Keratinocyte (primary cell): ENCODE measurements around the gene TMA7.

ENCODE experiments used
- EZH2 ChIP-seq: IDR thresholded peaks from one replicate; pipeline ENCODE4 v1.6.1; 2012; ENCODE audit warnings: inconsistent platforms, mild to moderate bottlenecking, low read length, moderate library complexity
- TF ChIP-seq, protein P1 (sequence below), 3 experiments: IDR thresholded peaks in 1 of 3; conservative IDR thresholded peaks in 1 of 3; optimal IDR thresholded peaks in 1 of 3; 2 replicates in 2 of 3; 3 replicates in 1 of 3; pipeline versions ENCODE3 to v1.5.1; 2011; ENCODE audit warnings: low read length in 3 of 3, mild to moderate bottlenecking in 3 of 3, moderate library complexity in 2 of 3, control low read depth in 1 of 3, inconsistent platforms in 1 of 3; ENCODE audit not compliant: insufficient read depth in 2 of 3; ENCODE audit errors: extremely low read depth in 1 of 3

DNA sequence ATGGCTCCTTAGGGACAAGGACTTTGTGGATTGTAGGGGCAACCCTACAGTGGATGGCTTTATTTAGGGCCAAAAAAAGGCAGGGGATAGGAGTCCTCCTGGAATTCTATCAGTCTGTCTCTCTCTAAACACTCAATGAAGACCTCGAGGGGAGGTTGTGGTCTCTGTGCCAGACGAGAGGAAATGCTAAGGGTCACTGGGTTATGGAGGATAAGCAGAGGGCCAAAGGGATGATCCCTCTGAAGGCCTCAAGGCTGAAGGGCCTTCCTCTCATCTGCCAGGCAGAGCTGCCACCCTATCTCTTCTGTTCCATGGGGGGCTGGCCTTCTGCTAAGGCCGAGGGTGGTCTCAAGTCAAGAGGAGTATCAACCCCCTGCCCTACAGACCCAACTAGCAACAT lies 37.1 kb upstream of the TMA7 start:
- TF ChIP-seq, protein P1, sequence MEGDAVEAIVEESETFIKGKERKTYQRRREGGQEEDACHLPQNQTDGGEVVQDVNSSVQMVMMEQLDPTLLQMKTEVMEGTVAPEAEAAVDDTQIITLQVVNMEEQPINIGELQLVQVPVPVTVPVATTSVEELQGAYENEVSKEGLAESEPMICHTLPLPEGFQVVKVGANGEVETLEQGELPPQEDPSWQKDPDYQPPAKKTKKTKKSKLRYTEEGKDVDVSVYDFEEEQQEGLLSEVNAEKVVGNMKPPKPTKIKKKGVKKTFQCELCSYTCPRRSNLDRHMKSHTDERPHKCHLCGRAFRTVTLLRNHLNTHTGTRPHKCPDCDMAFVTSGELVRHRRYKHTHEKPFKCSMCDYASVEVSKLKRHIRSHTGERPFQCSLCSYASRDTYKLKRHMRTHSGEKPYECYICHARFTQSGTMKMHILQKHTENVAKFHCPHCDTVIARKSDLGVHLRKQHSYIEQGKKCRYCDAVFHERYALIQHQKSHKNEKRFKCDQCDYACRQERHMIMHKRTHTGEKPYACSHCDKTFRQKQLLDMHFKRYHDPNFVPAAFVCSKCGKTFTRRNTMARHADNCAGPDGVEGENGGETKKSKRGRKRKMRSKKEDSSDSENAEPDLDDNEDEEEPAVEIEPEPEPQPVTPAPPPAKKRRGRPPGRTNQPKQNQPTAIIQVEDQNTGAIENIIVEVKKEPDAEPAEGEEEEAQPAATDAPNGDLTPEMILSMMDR (optimal IDR thresholded peaks at IDR 0.05 in 1 of 3, IDR thresholded peaks at IDR 0.05 in 1 of 3, conservative IDR thresholded peaks at IDR 0.05 in 1 of 3; ENCODE audit: extremely low read depth in 1 of 3, insufficient read depth in 2 of 3, low read length in 3 of 3) = no peak
- no peak for TF ChIP-seq EZH2
